Mesenchymal stem cell (in vitro differentiated cells and primary cell): ENCODE data around the gene ZNF214.

ENCODE experiments used
- DNase-seq: peaks from one replicate; pipeline ENCODE4 v3.0.0-alpha.2; 2013
- H2AFZ ChIP-seq: one replicate; pipeline ENCODE4 v1.6.1; 2013; ENCODE audit warnings: low read depth, mild to moderate bottlenecking, control low read depth, inconsistent platforms, low read length, moderate library complexity
- H2AK5ac ChIP-seq: 2 replicates; pipeline ENCODE4 v1.6.1; 2013; ENCODE audit warnings: low read length, moderate library complexity, mild to moderate bottlenecking, inconsistent platforms; ENCODE audit not compliant: severe bottlenecking
- H2BK120ac ChIP-seq: one replicate; pipeline ENCODE4 v1.6.1; 2013; ENCODE audit warnings: low read depth, mild to moderate bottlenecking, inconsistent platforms, low read length, moderate library complexity
- H2BK12ac ChIP-seq, 2 experiments: one replicate each; pipeline ENCODE4 v1.6.1; 2013; ENCODE audit warnings: inconsistent platforms in 2 of 2, low read length in 2 of 2, mild to moderate bottlenecking in 2 of 2, moderate library complexity in 2 of 2, control low read depth in 1 of 2
- H2BK15ac ChIP-seq: one replicate; pipeline ENCODE4 v1.6.1; 2013; ENCODE audit warnings: mild to moderate bottlenecking, low read depth, inconsistent platforms; ENCODE audit not compliant: poor library complexity, severe bottlenecking
- H2BK5ac ChIP-seq: 2 replicates; pipeline ENCODE4 v1.6.1; 2013; ENCODE audit warnings: low read depth, mild to moderate bottlenecking, low read length, control low read depth, inconsistent platforms; ENCODE audit not compliant: poor library complexity, severe bottlenecking
- H3K14ac ChIP-seq, 2 experiments: one replicate each; pipeline ENCODE4 v1.6.1; 2013; ENCODE audit warnings: inconsistent platforms in 2 of 2, low read length in 2 of 2, control low read depth in 1 of 2, mild to moderate bottlenecking in 1 of 2, moderate library complexity in 1 of 2
- H3K18ac ChIP-seq, 2 experiments: one replicate each; pipeline ENCODE4 v1.6.1; 2013; ENCODE audit warnings: inconsistent platforms in 2 of 2, low read length in 2 of 2, control low read depth in 1 of 2, low read depth in 1 of 2, mild to moderate bottlenecking in 1 of 2
- H3K23ac ChIP-seq, 2 experiments: one replicate each; pipeline ENCODE4 v1.6.1; 2013; ENCODE audit warnings: inconsistent platforms in 2 of 2, low read length in 2 of 2, mild to moderate bottlenecking in 2 of 2, moderate library complexity in 2 of 2, control low read depth in 1 of 2
- H3K27ac ChIP-seq: 2 replicates; pipeline ENCODE4 v1.5.1; 2013; ENCODE audit warnings: mild to moderate bottlenecking, moderate library complexity, low read length, control low read depth, inconsistent platforms; ENCODE audit not compliant: poor library complexity, severe bottlenecking
- H3K27me3 ChIP-seq, 2 experiments: 2 replicates each; pipeline versions ENCODE4 v1.6.1 to v1.7.0; 2013; ENCODE audit warnings: low read length in 2 of 2, mild to moderate bottlenecking in 2 of 2, moderate library complexity in 2 of 2, control low read depth in 1 of 2, inconsistent platforms in 1 of 2; ENCODE audit not compliant: control insufficient read depth in 1 of 2, insufficient read depth in 1 of 2
- H3K36me3 ChIP-seq, 2 experiments: 2 replicates each; pipeline versions ENCODE4 v1.6.1 to v1.7.0; 2013; ENCODE audit warnings: low read length in 2 of 2, control low read depth in 1 of 2, inconsistent platforms in 1 of 2, low read depth in 1 of 2, mild to moderate bottlenecking in 1 of 2; ENCODE audit not compliant: insufficient read depth in 2 of 2, control insufficient read depth in 1 of 2
- H3K4ac ChIP-seq, 2 experiments: one replicate each; pipeline ENCODE4 v1.6.1; 2013; ENCODE audit warnings: inconsistent platforms in 2 of 2, low read length in 2 of 2, mild to moderate bottlenecking in 2 of 2, moderate library complexity in 2 of 2, control low read depth in 1 of 2, low read depth in 1 of 2
- H3K4me1 ChIP-seq: 2 replicates; pipeline ENCODE4 v1.6.1; 2013; ENCODE audit warnings: low read depth, low read length, control low read depth; ENCODE audit not compliant: control insufficient read depth, insufficient read depth
- H3K4me2 ChIP-seq: 2 replicates; pipeline ENCODE4 v1.6.1; 2013; ENCODE audit warnings: low read length, mild to moderate bottlenecking, inconsistent platforms; ENCODE audit not compliant: poor library complexity, severe bottlenecking
- H3K4me3 ChIP-seq, 2 experiments: 2 replicates each; pipeline versions ENCODE4 v1.5.1 to v1.7.0; 2013; ENCODE audit warnings: low read length in 2 of 2, mild to moderate bottlenecking in 2 of 2, control low read depth in 1 of 2, low read depth in 1 of 2; ENCODE audit not compliant: insufficient read depth in 1 of 2
- H3K79me1 ChIP-seq: replicated peaks from 2 replicates; pipeline ENCODE4 v1.6.1; 2013; ENCODE audit warnings: mild to moderate bottlenecking, control low read depth, low read length, inconsistent platforms; ENCODE audit not compliant: poor library complexity, severe bottlenecking
- H3K9ac ChIP-seq: 2 replicates; pipeline ENCODE4 v1.7.0; 2013; ENCODE audit warnings: mild to moderate bottlenecking, low read length, moderate library complexity
- H3K9me3 ChIP-seq: 2 replicates; pipeline ENCODE4 v1.7.0; 2013; ENCODE audit warnings: mild to moderate bottlenecking, low read length; ENCODE audit not compliant: control insufficient read depth
- H4K8ac ChIP-seq: one replicate; pipeline ENCODE4 v1.6.1; 2013; ENCODE audit warnings: inconsistent platforms, mild to moderate bottlenecking, low read length, moderate library complexity
- H4K91ac ChIP-seq: one replicate; pipeline ENCODE4 v1.6.1; 2013; ENCODE audit warnings: mild to moderate bottlenecking, low read length, inconsistent platforms
- WGBS: methylation state at CpG from one replicate; pipeline ENCODE4 v1.1.7; 2013; ENCODE audit warnings: mixed read lengths; 5-methylcytosine and 5-hydroxymethylcytosine counted together

The ZNF214 gene

DNA sequence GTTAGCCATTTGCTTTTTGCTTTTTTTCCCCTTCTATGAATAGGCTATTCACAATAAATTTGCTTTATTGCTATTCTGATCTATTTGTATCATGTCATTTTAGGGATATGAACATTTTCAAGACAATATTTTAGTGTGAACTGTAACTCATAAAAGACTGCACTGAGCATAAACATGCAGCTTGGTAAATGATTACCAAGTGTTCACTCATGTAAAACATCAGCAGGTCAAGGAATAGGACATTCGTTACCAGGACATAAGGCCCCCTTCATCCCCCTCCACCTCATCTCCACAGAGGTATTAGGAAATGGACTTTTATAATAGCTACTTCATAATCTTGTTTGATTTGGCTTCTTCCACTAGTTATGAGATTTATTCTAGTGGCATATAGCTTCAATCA lies 12.5 kb upstream of the ZNF214 start:
- Histone ChIP-seq H2AFZ (no peak overlapping the region), H3K23ac (no peak overlapping the region), H2BK12ac (no peak overlapping the region), H2BK5ac (no peak overlapping the region), H3K9ac (no peak overlapping the region), H3K14ac (no peak overlapping the region), H3K4me3 (no peak overlapping the region), H3K9me3 (no peaks in the 10 kb centered on the region), H3K36me3 (no peaks in the 10 kb centered on the region), H3K4me2 (no peak overlapping the region), H2BK15ac (no peak overlapping the region), H4K8ac (no peak overlapping the region), H4K91ac (no peak overlapping the region), H3K27me3 (peaks cover 0 to 3% of the 10 kb centered on the region in 2 experiments), H3K4me1 (no peaks in the 10 kb centered on the region), H3K79me1 (no peaks in the 10 kb centered on the region), H3K18ac (no peak overlapping the region), H2AK5ac (no peak overlapping the region), H3K27ac (no peak overlapping the region), H3K4ac (no peak overlapping the region), H2BK120ac (no peak overlapping the region)
- no peak for DNase-seq
- WGBS = no CpG with 5 or more reads among the region's 1 CpG

DNA sequence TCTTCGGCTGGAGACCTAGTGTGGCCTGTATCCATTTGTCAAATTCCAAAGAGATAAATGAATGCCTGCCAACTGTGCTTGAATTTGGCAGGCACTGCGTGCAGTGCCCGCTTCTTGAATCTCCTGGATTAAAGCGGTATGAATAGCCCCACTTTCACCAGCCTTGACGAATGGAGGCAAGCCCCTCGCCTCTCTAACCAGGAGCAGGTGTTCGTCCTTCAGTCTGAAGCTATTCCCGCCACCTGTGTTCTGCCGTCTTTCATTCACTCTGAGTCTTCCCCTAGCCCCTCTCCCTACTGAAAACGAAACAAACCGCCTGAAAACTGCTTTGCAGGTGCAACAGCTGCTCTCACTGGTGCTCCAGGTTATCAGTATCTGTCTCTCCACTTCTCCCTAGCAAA lies 11.3 kb upstream of the ZNF214 start:
- H3K79me1 ChIP-seq = no peaks in the 10 kb centered on the region
- H3K18ac ChIP-seq = no peak overlapping the region
- no peak overlapping the region for H2AK5ac ChIP-seq
- H3K4me3 ChIP-seq = no peak overlapping the region
- 84% methylated on average over 11 of the region's 11 CpGs for WGBS
- H3K9ac ChIP-seq = no peak overlapping the region
- no peak overlapping the region for H2BK15ac ChIP-seq
- H3K36me3 ChIP-seq = no peaks in the 10 kb centered on the region
- H3K9me3 ChIP-seq = no peaks in the 10 kb centered on the region
- no peak overlapping the region for H4K8ac ChIP-seq
- no peak overlapping the region for H2BK12ac ChIP-seq
- H2BK5ac ChIP-seq = no peak overlapping the region
- DNase-seq = no peak
- H2AFZ ChIP-seq = no peak overlapping the region
- no peak overlapping the region for H3K23ac ChIP-seq
- no peak overlapping the region for H4K91ac ChIP-seq
- H3K4me2 ChIP-seq = no peak overlapping the region
- no peak overlapping the region for H3K14ac ChIP-seq
- no peak overlapping the region for H3K4ac ChIP-seq
- H3K4me1 ChIP-seq = no peaks in the 10 kb centered on the region
- no peak overlapping the region for H2BK120ac ChIP-seq
- peaks cover 0 to 3% of the 10 kb centered on the region in 2 experiments for H3K27me3 ChIP-seq
- H3K27ac ChIP-seq = no peak overlapping the region

DNA sequence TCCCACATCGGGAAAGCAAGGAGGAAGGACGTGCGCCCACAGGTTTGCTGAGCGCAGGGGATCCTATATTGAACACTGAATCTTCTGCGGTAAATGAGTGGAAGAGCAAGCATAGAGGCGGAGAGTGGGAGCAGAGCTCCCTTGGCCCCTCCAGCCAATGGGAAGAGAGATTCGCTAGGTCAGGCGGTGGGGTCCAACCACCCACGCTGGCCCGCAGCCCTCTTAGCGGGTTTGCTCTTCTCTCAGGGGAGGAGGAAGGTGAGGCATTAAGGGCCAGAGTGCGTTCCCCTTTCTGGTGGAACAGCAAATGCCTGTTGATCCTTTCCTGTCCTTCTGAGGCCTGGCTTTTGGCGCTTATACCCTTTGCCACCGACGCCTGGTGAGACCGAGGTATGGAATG lies 10.7 kb upstream of the ZNF214 start:
- no peaks in the 10 kb centered on the region for H3K9me3 ChIP-seq
- no peak overlapping the region for H3K14ac ChIP-seq

DNA sequence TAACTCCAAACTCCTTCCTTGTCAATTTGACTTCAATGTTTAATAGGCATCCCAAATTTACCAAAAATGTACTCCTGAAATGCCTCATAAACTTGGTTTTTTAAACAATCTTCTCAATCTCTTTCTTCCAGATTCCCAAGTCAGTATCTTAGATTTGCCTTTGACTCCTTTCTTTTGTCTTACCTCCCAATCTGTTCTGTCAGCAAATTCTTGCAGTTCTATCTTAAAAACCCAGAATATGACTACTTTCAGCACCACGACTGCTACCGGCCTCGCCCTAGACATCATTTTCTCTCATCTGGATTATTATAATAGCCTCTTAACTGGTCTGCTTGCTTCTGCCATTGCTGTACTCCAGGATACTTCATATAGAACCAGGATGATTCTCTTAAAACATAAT lies 8.0 kb upstream of the ZNF214 start:
- no peak overlapping the region for H4K8ac ChIP-seq
- no peak overlapping the region for H2BK120ac ChIP-seq
- H2BK15ac ChIP-seq = no peak overlapping the region
- no peaks in the 10 kb centered on the region for H3K9me3 ChIP-seq
- no peak overlapping the region for H2BK12ac ChIP-seq
- no peak overlapping the region for H3K14ac ChIP-seq
- H3K27ac ChIP-seq = no peak overlapping the region
- peaks cover 0 to 3% of the 10 kb centered on the region in 2 experiments for H3K27me3 ChIP-seq
- no peak for DNase-seq
- WGBS = 82% methylated on average over 3 of the region's 3 CpGs
- no peak overlapping the region for H3K18ac ChIP-seq
- no peak overlapping the region for H3K4me3 ChIP-seq
- H3K4me2 ChIP-seq = no peak overlapping the region
- no peak overlapping the region for H2AK5ac ChIP-seq
- no peak overlapping the region for H3K9ac ChIP-seq
- no peak overlapping the region for H2BK5ac ChIP-seq
- H4K91ac ChIP-seq = no peak overlapping the region
- H3K4ac ChIP-seq = no peak overlapping the region
- no peaks in the 10 kb centered on the region for H3K79me1 ChIP-seq
- no peak overlapping the region for H3K23ac ChIP-seq
- H2AFZ ChIP-seq = no peak overlapping the region
- no peaks in the 10 kb centered on the region for H3K4me1 ChIP-seq
- H3K36me3 ChIP-seq = no peaks in the 10 kb centered on the region

More for the DNA sequence above, 10.7 kb upstream of the ZNF214 start:
- Histone ChIP-seq H3K23ac (no peak overlapping the region), H2AK5ac (no peak overlapping the region), H3K4me2 (no peak overlapping the region), H4K8ac (no peak overlapping the region), H3K18ac (no peak overlapping the region), H3K4me1 (no peaks in the 10 kb centered on the region), H2BK15ac (no peak overlapping the region), H3K4ac (no peak overlapping the region), H2AFZ (no peak overlapping the region), H3K27me3 (peaks cover 0 to 3% of the 10 kb centered on the region in 2 experiments), H3K4me3 (no peak overlapping the region), H3K79me1 (no peaks in the 10 kb centered on the region), H3K27ac (no peak overlapping the region), H2BK120ac (no peak overlapping the region), H2BK5ac (no peak overlapping the region), H3K9ac (no peak overlapping the region), H3K36me3 (no peaks in the 10 kb centered on the region), H4K91ac (no peak overlapping the region), H2BK12ac (no peak overlapping the region)
- DNase-seq = no peak
- WGBS = 85% methylated on average over 16 of the region's 16 CpGs
